ENCODE measurements around the gene CFAP410.

The CFAP410 gene

GRCh38 chr21:44351535-44352252, 12.5 kb upstream of the CFAP410 start:
- DNase-seq (ENCODE audit: low read depth), result no peak
- H3K4me3 ChIP-seq (ENCODE audit: low read depth, low read length), result no peak overlapping the region
- TF ChIP-seq MAX (IDR thresholded peaks at IDR 0.05; ENCODE audit: low read depth, low read length) (no peak), POLR2A (IDR thresholded peaks at IDR 0.05; ENCODE audit: extremely low read depth, insufficient read length) (no peak), MYC (IDR thresholded peaks at IDR 0.05; ENCODE audit: low read depth, low read length) (no peak)
- TF ChIP-seq, protein P1, sequence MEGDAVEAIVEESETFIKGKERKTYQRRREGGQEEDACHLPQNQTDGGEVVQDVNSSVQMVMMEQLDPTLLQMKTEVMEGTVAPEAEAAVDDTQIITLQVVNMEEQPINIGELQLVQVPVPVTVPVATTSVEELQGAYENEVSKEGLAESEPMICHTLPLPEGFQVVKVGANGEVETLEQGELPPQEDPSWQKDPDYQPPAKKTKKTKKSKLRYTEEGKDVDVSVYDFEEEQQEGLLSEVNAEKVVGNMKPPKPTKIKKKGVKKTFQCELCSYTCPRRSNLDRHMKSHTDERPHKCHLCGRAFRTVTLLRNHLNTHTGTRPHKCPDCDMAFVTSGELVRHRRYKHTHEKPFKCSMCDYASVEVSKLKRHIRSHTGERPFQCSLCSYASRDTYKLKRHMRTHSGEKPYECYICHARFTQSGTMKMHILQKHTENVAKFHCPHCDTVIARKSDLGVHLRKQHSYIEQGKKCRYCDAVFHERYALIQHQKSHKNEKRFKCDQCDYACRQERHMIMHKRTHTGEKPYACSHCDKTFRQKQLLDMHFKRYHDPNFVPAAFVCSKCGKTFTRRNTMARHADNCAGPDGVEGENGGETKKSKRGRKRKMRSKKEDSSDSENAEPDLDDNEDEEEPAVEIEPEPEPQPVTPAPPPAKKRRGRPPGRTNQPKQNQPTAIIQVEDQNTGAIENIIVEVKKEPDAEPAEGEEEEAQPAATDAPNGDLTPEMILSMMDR (IDR thresholded peaks at IDR 0.05; ENCODE audit: low read depth, low read length), result no peak

DNA sequence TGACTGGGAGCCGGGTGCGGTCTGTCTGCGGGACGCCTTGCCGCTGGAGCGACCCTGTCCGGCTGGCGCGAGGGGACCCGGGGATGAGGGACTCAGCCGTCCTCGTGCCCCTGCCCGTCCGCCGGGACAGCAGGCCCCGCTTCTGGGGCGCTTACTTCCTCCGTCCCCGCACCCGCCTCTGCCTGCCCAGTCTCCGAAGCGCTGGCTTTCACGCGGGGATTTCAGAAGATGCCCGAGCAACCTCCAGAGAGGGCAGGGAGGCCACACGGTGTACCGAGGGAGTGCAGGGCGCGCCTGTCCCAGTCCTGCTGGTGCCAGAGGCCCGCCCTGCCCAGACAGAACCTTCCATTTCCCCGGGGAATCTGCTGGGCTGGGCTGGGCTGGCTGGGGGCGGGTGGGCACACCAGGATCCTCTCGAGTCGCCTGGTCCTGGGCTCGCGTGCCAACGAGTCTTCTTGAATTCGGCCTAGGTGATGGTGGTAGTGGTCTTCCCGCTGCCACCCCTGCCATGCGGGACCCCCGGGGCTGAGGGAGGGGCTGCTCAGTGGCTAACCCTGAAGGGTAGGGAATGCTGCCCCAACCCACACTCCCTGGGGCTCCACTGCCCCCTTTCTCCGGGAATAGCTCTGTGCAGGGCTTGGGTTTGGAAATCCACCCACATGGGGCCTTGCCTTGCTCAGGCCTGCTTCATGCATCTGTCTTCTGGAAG, 11.7 kb upstream of the CFAP410 start:
- H3K4me3 ChIP-seq (ENCODE audit: low read depth, low read length), result no peak overlapping the region
- TF ChIP-seq POLR2A (IDR thresholded peaks at IDR 0.05; ENCODE audit: extremely low read depth, insufficient read length), result no peak
- TF ChIP-seq MYC (IDR thresholded peaks at IDR 0.05; ENCODE audit: low read depth, low read length), result no peak
- no peak for TF ChIP-seq MAX (IDR thresholded peaks at IDR 0.05; ENCODE audit: low read depth, low read length)
- DNase-seq (ENCODE audit: low read depth), result no peak

- no peak overlapping the region for H3K4me3 ChIP-seq (ENCODE audit: low read depth, low read length)
- DNase-seq (ENCODE audit: low read depth), result no peak
- TF ChIP-seq MYC (IDR thresholded peaks at IDR 0.05; ENCODE audit: low read depth, low read length) (no peak), POLR2A (IDR thresholded peaks at IDR 0.05; ENCODE audit: extremely low read depth, insufficient read length) (no peak), MAX (IDR thresholded peaks at IDR 0.05; ENCODE audit: low read depth, low read length) (no peak)
- TF ChIP-seq, protein P1 (IDR thresholded peaks at IDR 0.05; ENCODE audit: low read depth, low read length), result no peak
Observed at GRCh38 chr21:44349847-44350772, 10.9 kb upstream of the CFAP410 start.

DNA sequence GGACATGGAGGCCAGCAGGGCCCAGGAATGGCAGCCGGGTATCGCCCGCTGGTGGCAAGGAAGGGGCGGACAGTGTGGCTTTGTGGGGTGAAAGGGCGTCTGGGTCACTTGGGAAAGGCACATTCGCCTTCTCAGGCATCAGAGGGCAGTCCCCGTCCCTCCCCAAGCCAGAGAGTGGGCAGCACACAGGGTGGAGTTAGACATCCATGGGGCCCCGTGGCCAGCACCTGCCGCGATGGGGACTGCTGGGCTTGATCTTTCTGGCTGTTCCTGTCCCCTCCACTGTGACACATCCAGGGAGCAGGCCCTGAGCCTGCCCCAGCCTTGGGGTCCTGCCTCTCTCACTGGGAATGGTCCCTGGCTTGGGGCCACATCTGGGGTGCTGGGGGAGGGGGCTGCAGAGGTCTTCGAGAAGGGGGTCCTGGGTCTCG, 10.2 kb upstream of the CFAP410 start:
- DNase-seq (ENCODE audit: low read depth), result no peak

DNA sequence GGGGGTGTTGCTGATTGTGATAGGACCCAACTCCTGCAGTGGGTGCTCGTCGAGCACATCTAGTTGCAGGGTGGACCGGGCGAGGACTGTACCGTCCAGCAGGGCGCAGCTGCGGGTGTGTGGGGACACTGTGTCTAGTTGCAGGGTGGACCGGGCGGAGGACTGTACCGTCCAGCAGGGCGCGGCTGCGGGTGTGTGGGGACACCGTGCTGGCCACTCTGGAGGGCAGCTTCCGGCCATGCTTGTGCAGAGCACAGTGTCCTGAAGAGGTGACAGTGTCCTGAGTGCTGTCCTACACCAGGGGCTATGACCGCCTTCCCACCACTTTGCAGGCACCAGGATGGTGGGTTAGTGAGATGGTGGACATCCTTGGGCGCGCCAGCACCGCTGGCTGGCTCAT, 9.7 kb upstream of the CFAP410 start:
- TF ChIP-seq, protein P1 (IDR thresholded peaks at IDR 0.05; ENCODE audit: low read depth, low read length), result no peak
- TF ChIP-seq MYC (IDR thresholded peaks at IDR 0.05; ENCODE audit: low read depth, low read length) (no peak), MAX (IDR thresholded peaks at IDR 0.05; ENCODE audit: low read depth, low read length) (no peak), POLR2A (IDR thresholded peaks at IDR 0.05; ENCODE audit: extremely low read depth, insufficient read length) (no peak)
- H3K4me3 ChIP-seq (ENCODE audit: low read depth, low read length), result no peak overlapping the region
- DNase-seq (ENCODE audit: low read depth), result no peak

More for the DNA sequence above, 10.2 kb upstream of the CFAP410 start:
- H3K4me3 ChIP-seq (ENCODE audit: low read depth, low read length), result no peak overlapping the region
- TF ChIP-seq POLR2A (IDR thresholded peaks at IDR 0.05; ENCODE audit: extremely low read depth, insufficient read length) (no peak), MAX (IDR thresholded peaks at IDR 0.05; ENCODE audit: low read depth, low read length) (no peak), MYC (IDR thresholded peaks at IDR 0.05; ENCODE audit: low read depth, low read length) (no peak)
- TF ChIP-seq, protein P1 (IDR thresholded peaks at IDR 0.05; ENCODE audit: low read depth, low read length), result no peak
